Measurements from ENCODE around the gene LRRC53.

DNA sequence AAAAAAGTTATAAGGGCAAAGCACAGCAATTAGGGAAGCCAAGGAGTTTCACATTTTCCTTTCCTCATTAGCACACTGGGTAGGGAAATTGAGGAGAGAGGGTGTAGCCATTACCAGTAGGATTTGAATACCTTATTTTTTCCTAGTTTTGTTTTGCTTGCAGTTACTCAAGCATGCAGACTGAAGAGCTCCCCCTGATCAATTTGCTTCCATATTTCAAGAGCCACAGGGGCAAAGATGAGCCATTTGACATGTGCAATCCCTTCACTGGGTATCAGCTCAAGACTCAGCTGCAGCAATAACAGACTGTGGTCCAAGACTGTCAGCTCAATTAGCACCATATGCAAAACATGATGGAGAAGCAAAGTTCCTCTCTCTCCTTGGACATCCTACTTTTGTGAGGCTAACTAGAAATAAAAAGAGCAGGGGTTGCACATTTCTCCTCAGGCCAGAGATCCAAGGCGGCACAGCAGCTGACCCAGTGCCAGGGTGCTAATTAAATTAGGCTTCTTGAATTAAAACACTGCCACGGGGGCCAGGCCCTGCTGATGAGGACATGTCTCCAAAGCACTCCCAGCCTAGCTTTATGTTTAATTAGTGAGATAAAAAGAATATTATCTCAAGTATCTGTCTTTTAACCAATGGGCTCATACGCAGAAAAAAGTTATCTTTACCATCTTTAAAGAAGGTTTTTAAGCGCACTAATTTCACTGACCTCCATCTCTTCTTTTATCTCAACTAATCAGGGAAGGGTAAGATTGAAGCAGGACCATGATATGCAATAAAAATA, 36.7 kb upstream of the LRRC53 start:
- TF ChIP-seq, protein P1, sequence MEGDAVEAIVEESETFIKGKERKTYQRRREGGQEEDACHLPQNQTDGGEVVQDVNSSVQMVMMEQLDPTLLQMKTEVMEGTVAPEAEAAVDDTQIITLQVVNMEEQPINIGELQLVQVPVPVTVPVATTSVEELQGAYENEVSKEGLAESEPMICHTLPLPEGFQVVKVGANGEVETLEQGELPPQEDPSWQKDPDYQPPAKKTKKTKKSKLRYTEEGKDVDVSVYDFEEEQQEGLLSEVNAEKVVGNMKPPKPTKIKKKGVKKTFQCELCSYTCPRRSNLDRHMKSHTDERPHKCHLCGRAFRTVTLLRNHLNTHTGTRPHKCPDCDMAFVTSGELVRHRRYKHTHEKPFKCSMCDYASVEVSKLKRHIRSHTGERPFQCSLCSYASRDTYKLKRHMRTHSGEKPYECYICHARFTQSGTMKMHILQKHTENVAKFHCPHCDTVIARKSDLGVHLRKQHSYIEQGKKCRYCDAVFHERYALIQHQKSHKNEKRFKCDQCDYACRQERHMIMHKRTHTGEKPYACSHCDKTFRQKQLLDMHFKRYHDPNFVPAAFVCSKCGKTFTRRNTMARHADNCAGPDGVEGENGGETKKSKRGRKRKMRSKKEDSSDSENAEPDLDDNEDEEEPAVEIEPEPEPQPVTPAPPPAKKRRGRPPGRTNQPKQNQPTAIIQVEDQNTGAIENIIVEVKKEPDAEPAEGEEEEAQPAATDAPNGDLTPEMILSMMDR (IDR thresholded peaks at IDR 0.05; ENCODE audit: low read depth, low read length, poor library complexity, severe bottlenecking), result no peak
- no peak for TF ChIP-seq EZH2phosphoT487 (IDR thresholded peaks at IDR 0.05; ENCODE audit: borderline replicate concordance, low read length)
